ENCODE data around the gene S1PR5. TPM values are rescaled to one million over a fixed set of nuclear protein-coding genes. Genes with fewer than 3 reads are reported as not detected.

The S1PR5 gene
- total and polyA plus RNA-seq, 2 of the 8 experiments (the other 6 are each of a cell fraction or from before 2014, with no cell fraction given), result 2.4 to 8.6 TPM

DNA sequence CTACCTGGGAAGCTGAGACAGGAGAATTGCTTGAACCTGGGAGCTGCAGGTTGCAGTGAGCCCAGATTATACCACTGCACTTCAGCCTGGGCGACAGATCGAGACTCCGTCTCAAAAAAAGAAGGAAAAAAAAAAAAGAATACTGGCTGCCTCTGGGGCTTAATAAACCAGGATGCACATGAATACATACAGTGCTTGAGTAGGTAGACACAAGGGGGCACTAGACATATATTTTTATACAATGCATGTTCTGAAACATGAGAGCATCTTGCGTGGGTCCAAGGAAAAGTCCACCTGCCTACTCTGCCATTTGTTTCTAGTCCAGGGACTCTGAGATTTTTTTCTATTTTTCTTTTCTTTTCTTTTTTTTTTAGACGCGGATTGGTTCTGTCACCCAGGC, 45.3 kb downstream of the S1PR5 start (continued):
- TF ChIP-seq, protein P1, sequence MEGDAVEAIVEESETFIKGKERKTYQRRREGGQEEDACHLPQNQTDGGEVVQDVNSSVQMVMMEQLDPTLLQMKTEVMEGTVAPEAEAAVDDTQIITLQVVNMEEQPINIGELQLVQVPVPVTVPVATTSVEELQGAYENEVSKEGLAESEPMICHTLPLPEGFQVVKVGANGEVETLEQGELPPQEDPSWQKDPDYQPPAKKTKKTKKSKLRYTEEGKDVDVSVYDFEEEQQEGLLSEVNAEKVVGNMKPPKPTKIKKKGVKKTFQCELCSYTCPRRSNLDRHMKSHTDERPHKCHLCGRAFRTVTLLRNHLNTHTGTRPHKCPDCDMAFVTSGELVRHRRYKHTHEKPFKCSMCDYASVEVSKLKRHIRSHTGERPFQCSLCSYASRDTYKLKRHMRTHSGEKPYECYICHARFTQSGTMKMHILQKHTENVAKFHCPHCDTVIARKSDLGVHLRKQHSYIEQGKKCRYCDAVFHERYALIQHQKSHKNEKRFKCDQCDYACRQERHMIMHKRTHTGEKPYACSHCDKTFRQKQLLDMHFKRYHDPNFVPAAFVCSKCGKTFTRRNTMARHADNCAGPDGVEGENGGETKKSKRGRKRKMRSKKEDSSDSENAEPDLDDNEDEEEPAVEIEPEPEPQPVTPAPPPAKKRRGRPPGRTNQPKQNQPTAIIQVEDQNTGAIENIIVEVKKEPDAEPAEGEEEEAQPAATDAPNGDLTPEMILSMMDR (IDR thresholded peaks at IDR 0.05; ENCODE audit: control extremely low read depth in 1 of 3, insufficient read depth in 1 of 3, low read depth in 1 of 3, low read length in 3 of 3), result no peak
- no peak for TF ChIP-seq CEBPB (IDR thresholded peaks at IDR 0.05; ENCODE audit: low read depth, low read length)
- no peak for TF ChIP-seq MAFK (IDR thresholded peaks at IDR 0.05; ENCODE audit: low read depth, low read length)
- TF ChIP-seq SAP30 (IDR thresholded peaks at IDR 0.05; ENCODE audit: insufficient read depth, insufficient replicate concordance, low read length), result no peak
- no peak for TF ChIP-seq CREB1 (IDR thresholded peaks at IDR 0.05)
- no peak for TF ChIP-seq EGR1 (IDR thresholded peaks at IDR 0.05; ENCODE audit: borderline replicate concordance, low read depth, low read length)
- TF ChIP-seq, protein P2, sequence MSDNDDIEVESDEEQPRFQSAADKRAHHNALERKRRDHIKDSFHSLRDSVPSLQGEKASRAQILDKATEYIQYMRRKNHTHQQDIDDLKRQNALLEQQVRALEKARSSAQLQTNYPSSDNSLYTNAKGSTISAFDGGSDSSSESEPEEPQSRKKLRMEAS (IDR thresholded peaks at IDR 0.05), result no peak

All from H1 (cell line).